ENCODE results near the gene DPF3. TPM values are rescaled to one million over a fixed set of nuclear protein-coding genes. Genes with fewer than 3 reads are reported as not detected.

The DPF3 gene
- total and polyA plus RNA-seq, 2 of the 13 experiments (the other 11 are each of a cell fraction or from before 2014, with no cell fraction given), result 0.09 to 0.60 TPM

DNA sequence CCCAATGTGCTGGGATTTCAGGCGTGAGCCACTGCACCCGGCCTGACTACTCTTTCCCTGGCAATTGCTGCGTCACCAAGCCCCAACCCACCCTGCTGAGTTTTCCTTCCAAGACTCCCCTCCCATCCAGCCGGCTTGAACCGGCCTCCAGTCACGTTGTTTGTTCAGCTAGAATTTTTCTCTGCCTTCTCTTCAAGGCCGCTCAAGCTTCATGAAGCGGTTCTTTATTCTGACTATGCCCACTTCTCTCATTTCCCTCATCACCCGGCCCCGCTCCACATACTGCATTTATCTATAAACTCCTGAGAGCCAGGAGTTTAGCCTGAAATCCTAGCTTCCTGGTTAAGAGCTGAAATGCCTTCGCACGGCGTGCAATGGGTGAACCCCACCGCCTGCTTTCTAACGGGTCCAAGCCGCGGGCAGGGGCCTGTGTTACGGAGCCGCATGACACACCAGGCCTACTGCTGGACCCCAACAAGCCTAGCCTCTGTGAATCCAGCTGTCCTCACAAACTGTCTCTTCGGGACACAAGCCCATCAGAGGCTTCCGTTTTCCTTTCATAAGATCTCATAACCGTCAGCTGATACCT is 31.4 kb upstream of the DPF3 start (continued):
- TF ChIP-seq, protein P1, sequence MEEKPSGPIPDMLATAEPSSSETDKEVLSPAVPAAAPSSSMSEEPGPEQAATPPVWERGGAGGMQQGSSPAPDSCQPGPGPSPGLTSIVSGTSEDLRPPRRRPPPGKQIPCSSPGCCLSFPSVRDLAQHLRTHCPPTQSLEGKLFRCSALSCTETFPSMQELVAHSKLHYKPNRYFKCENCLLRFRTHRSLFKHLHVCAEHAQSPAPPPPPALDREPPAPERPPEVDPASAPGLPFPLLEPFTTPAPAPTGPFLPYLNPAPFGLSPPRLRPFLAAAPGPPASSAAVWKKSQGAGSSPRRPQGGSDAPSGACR (CRISPR knock-in tag; IDR thresholded peaks at IDR 0.05), result no peak
- TF ChIP-seq, protein P2, sequence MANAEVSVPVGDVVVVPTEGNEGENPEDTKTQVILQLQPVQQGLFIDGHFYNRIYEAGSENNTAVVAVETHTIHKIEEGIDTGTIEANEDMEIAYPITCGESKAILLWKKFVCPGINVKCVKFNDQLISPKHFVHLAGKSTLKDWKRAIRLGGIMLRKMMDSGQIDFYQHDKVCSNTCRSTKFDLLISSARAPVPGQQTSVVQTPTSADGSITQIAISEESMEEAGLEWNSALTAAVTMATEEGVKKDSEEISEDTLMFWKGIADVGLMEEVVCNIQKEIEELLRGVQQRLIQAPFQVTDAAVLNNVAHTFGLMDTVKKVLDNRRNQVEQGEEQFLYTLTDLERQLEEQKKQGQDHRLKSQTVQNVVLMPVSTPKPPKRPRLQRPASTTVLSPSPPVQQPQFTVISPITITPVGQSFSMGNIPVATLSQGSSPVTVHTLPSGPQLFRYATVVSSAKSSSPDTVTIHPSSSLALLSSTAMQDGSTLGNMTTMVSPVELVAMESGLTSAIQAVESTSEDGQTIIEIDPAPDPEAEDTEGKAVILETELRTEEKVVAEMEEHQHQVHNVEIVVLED (CRISPR knock-in tag; IDR thresholded peaks at IDR 0.05; ENCODE audit: borderline replicate concordance), result no peak
- TF ChIP-seq, protein P3, sequence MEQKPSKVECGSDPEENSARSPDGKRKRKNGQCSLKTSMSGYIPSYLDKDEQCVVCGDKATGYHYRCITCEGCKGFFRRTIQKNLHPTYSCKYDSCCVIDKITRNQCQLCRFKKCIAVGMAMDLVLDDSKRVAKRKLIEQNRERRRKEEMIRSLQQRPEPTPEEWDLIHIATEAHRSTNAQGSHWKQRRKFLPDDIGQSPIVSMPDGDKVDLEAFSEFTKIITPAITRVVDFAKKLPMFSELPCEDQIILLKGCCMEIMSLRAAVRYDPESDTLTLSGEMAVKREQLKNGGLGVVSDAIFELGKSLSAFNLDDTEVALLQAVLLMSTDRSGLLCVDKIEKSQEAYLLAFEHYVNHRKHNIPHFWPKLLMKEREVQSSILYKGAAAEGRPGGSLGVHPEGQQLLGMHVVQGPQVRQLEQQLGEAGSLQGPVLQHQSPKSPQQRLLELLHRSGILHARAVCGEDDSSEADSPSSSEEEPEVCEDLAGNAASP (CRISPR knock-in tag; IDR thresholded peaks at IDR 0.05; ENCODE audit: borderline replicate concordance), result peak; percentile 21; the same call in 1 of the 2 replicates
- no peak for TF ChIP-seq FOXP1 (IDR thresholded peaks at IDR 0.05)
- no peak for TF ChIP-seq FOXP1 (CRISPR knock-in tag; IDR thresholded peaks at IDR 0.05)
- TF ChIP-seq MATR3 (CRISPR knock-in tag; IDR thresholded peaks at IDR 0.05), result no peak
- TF ChIP-seq TEAD3 (CRISPR knock-in tag; optimal IDR thresholded peaks at IDR 0.05; ENCODE audit: borderline replicate concordance), result peak; percentile 8
- no peak for TF ChIP-seq FOXA1 (IDR thresholded peaks at IDR 0.05)
- TF ChIP-seq FOXA1 (CRISPR knock-in tag; IDR thresholded peaks at IDR 0.05), result no peak
- TF ChIP-seq ZNF773 (CRISPR knock-in tag; IDR thresholded peaks at IDR 0.05; ENCODE audit: borderline replicate concordance), result peak; percentile 28; the same call in 1 of the 2 replicates
- TF ChIP-seq RARA (CRISPR knock-in tag; IDR thresholded peaks at IDR 0.05), result 0 out of 2 replicates have a peak, but pooled peaks have one; percentile 22
- TF ChIP-seq HDAC1 (CRISPR knock-in tag; IDR thresholded peaks at IDR 0.05), result no peak
- TF ChIP-seq CBFB (CRISPR knock-in tag; IDR thresholded peaks at IDR 0.05), result 0 out of 2 replicates have a peak, but pooled peaks have one; percentile 22
- TF ChIP-seq ONECUT2 (CRISPR knock-in tag; IDR thresholded peaks at IDR 0.05), result no peak
- no peak for TF ChIP-seq BHLHE40 (IDR thresholded peaks at IDR 0.05; ENCODE audit: low read length)
- TF ChIP-seq KAT7 (CRISPR knock-in tag; IDR thresholded peaks at IDR 0.05; ENCODE audit: borderline replicate concordance), result no peak
- TF ChIP-seq, protein P4, sequence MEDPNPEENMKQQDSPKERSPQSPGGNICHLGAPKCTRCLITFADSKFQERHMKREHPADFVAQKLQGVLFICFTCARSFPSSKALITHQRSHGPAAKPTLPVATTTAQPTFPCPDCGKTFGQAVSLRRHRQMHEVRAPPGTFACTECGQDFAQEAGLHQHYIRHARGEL (CRISPR knock-in tag; IDR thresholded peaks at IDR 0.05), result no peak
- TF ChIP-seq, protein P5, sequence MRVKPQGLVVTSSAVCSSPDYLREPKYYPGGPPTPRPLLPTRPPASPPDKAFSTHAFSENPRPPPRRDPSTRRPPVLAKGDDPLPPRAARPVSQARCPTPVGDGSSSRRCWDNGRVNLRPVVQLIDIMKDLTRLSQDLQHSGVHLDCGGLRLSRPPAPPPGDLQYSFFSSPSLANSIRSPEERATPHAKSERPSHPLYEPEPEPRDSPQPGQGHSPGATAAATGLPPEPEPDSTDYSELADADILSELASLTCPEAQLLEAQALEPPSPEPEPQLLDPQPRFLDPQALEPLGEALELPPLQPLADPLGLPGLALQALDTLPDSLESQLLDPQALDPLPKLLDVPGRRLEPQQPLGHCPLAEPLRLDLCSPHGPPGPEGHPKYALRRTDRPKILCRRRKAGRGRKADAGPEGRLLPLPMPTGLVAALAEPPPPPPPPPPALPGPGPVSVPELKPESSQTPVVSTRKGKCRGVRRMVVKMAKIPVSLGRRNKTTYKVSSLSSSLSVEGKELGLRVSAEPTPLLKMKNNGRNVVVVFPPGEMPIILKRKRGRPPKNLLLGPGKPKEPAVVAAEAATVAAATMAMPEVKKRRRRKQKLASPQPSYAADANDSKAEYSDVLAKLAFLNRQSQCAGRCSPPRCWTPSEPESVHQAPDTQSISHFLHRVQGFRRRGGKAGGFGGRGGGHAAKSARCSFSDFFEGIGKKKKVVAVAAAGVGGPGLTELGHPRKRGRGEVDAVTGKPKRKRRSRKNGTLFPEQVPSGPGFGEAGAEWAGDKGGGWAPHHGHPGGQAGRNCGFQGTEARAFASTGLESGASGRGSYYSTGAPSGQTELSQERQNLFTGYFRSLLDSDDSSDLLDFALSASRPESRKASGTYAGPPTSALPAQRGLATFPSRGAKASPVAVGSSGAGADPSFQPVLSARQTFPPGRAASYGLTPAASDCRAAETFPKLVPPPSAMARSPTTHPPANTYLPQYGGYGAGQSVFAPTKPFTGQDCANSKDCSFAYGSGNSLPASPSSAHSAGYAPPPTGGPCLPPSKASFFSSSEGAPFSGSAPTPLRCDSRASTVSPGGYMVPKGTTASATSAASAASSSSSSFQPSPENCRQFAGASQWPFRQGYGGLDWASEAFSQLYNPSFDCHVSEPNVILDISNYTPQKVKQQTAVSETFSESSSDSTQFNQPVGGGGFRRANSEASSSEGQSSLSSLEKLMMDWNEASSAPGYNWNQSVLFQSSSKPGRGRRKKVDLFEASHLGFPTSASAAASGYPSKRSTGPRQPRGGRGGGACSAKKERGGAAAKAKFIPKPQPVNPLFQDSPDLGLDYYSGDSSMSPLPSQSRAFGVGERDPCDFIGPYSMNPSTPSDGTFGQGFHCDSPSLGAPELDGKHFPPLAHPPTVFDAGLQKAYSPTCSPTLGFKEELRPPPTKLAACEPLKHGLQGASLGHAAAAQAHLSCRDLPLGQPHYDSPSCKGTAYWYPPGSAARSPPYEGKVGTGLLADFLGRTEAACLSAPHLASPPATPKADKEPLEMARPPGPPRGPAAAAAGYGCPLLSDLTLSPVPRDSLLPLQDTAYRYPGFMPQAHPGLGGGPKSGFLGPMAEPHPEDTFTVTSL (CRISPR knock-in tag; IDR thresholded peaks at IDR 0.05; ENCODE audit: borderline replicate concordance), result no peak
- no peak for TF ChIP-seq NCOA2 (CRISPR knock-in tag; IDR thresholded peaks at IDR 0.05)
- TF ChIP-seq, protein P6, sequence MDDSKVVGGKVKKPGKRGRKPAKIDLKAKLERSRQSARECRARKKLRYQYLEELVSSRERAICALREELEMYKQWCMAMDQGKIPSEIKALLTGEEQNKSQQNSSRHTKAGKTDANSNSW (CRISPR knock-in tag; IDR thresholded peaks at IDR 0.05; ENCODE audit: borderline replicate concordance), result no peak
- TF ChIP-seq ZNF468 (CRISPR knock-in tag; IDR thresholded peaks at IDR 0.05), result no peak
- no peak for TF ChIP-seq ZFP90 (CRISPR knock-in tag; IDR thresholded peaks at IDR 0.05; ENCODE audit: borderline replicate concordance)
- TF ChIP-seq ZNF12 (CRISPR knock-in tag; IDR thresholded peaks at IDR 0.05), result no peak
